ENCODE results near the gene DCAF15.

DNA sequence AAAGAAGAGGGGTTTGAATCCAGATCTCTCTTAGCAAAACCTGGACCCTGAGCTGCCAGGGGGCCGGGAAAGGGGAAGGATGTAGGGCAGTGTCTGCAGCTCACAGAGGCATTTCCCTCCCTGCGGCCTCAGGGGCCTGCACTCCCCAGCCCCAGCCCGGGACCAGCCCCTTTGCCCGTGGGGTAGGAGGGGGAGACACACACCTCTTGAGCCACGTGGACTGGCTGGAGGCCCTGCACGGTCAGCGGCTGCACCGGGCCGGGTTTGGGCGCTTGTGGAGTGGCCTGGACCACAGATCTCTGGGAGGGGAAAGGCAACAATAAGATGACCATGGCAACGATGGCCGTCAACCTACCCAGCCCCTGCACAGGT lies 26.9 kb downstream of the DCAF15 start:
- TF ChIP-seq, protein P1, sequence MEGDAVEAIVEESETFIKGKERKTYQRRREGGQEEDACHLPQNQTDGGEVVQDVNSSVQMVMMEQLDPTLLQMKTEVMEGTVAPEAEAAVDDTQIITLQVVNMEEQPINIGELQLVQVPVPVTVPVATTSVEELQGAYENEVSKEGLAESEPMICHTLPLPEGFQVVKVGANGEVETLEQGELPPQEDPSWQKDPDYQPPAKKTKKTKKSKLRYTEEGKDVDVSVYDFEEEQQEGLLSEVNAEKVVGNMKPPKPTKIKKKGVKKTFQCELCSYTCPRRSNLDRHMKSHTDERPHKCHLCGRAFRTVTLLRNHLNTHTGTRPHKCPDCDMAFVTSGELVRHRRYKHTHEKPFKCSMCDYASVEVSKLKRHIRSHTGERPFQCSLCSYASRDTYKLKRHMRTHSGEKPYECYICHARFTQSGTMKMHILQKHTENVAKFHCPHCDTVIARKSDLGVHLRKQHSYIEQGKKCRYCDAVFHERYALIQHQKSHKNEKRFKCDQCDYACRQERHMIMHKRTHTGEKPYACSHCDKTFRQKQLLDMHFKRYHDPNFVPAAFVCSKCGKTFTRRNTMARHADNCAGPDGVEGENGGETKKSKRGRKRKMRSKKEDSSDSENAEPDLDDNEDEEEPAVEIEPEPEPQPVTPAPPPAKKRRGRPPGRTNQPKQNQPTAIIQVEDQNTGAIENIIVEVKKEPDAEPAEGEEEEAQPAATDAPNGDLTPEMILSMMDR (IDR thresholded peaks at IDR 0.05) = no peak
- TF ChIP-seq POLR2A (IDR thresholded peaks at IDR 0.05) = no peak

Measured in esophagus squamous epithelium (tissue), 4 donors.